ENCODE results near the gene EYS.

GRCh38 chr6:65545920-65546319 is 161.1 kb downstream of the EYS start:
- TF ChIP-seq CTCF (IDR thresholded peaks at IDR 0.05; ENCODE audit: low read depth, low read length, poor library complexity, severe bottlenecking) (no peak), EZH2phosphoT487 (IDR thresholded peaks at IDR 0.05; ENCODE audit: borderline replicate concordance, low read length) (no peak)
